Activated CD4-positive, alpha-beta memory T cell treated with anti-CD3 and anti-CD28 coated beads, Interleukin-2, amount 10 ng/mL, durations not matched to agents 7 days and 5 days (primary cell): ENCODE measurements around the gene CTIF. TPM values are rescaled to one million over a fixed set of nuclear protein-coding genes. Genes with fewer than 3 reads are reported as not detected.

Experiments used
- CTCF ChIA-PET: fragments of 350-600 bp; sonication (Branson Sonifier 250); formaldehyde crosslinking; loops from one replicate; lab custom pipeline; 2021; ENCODE audit warnings: antibody characterized with exemption, inconsistent platforms; lab: Charles Lee
- POLR2A ChIA-PET: fragments of 350-600 bp; sonication (Branson Sonifier 250); formaldehyde crosslinking; loops from one replicate; lab custom pipeline; 2021; ENCODE audit warnings: antibody characterized with exemption; lab: Charles Lee
- DNase-seq: peaks from one replicate; pipeline ENCODE4 v3.0.0-alpha.2; 2020
- H3K27ac Mint-ChIP-seq: one replicate; pipeline ENCODE4 v1.8.0; 2021; ENCODE audit warnings: mild to moderate bottlenecking, mixed read lengths
- H3K27me3 Mint-ChIP-seq: one replicate; pipeline ENCODE4 v1.8.0; 2021; ENCODE audit warnings: mixed read lengths
- H3K36me3 Mint-ChIP-seq: one replicate; pipeline ENCODE4 v1.8.0; 2021; ENCODE audit warnings: low read depth, mixed read lengths
- H3K4me1 Mint-ChIP-seq: one replicate; pipeline ENCODE4 v1.8.0; 2021; ENCODE audit warnings: mixed read lengths
- H3K4me3 Mint-ChIP-seq: one replicate; pipeline ENCODE4 v1.8.0; 2021; ENCODE audit warnings: mild to moderate bottlenecking, mixed read lengths
- H3K9me3 Mint-ChIP-seq: one replicate; pipeline ENCODE4 v1.8.0; 2021; ENCODE audit warnings: mixed read lengths
- total RNA-seq, 2 experiments: library from RNA; stranded (reverse); gene quantifications; one replicate each; pipeline ENCODE4 v1.2.3, GENCODE V29; 2021

The CTIF gene
- total RNA-seq, 2 experiments from 2014 or later = 4.9 to 5.1 TPM

DNA sequence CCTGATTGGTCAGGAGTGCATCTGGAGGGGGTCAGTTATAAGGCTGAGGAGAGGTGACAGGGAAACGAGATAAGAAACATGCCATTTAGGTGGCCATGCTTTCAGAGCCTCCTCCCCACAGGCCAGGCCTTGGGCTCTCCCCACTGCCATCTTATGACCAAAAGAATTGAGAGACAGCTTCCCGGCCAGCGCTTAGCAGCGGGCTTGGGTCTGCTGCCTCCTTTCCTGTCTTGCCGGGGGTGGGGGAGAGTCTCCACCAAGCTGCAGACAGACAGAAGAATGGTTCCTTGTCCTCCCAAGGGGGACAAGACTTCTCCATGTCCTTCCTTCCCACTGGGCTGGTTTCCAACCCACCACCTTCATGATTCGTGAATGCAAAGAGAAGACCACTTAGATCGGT lies 240.6 kb downstream of the CTIF start:
- no peaks in the 10 kb centered on the region for H3K36me3 Mint-ChIP-seq
- H3K9me3 Mint-ChIP-seq = no peaks in the 10 kb centered on the region
- H3K27me3 Mint-ChIP-seq = no peaks in the 10 kb centered on the region
- DNase-seq = no peak
- POLR2A ChIA-PET = interaction anchor here (1.9 kb wide), 1 partner anchor 169 kb away, joined by 4 read pairs; no protein-coding TSS in a partner anchor
- no peak overlapping the region for H3K4me3 Mint-ChIP-seq
- no peak overlapping the region for H3K27ac Mint-ChIP-seq
- CTCF ChIA-PET = interaction anchor here (0.9 to 1.1 kb wide), 2 partner anchors 169 to 263 kb away, joined by 3 read pairs; no protein-coding TSS in a partner anchor
- peaks cover 15% of the 10 kb centered on the region for H3K4me1 Mint-ChIP-seq

DNA sequence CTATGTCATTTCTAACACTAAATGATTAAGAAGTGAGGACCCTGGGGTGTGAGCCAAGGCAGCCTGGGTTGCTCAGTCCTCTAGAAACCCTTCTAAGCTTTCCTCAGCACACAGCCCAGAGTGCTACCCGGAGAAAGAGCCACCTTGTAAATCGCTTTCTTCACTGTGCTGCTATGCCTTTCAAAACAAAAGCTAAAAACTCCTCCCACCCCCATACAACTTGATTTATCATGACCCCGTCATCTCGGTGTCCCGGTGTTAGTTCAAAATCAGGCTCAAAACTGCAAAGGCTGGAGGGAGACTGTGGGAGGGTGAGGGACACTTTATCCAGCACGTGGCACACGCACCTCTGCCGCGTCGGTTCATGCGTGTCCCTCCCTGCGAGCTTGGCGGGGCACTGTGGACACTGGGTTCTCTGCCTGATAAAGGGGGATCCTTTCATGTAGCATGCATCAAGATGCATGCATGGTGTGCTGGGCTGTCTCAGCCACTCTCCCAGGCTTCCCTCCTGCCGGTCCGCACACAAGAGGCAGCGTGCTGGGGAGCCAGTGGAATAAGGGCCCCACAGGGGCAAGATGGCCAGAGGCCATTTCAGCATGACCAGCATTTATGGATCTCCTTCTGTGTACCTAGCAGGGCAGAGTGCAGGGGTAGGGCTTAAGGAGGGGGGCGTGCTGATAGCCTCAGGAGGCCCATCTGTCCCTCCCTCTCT lies 241.5 kb downstream of the CTIF start:
- ChIA-PET POLR2A (interaction anchor here (1.9 kb wide), 1 partner anchor 168 kb away, joined by 4 read pairs; no protein-coding TSS in a partner anchor), CTCF (interaction anchor here (0.5 kb wide), 1 partner anchor 208 kb away, joined by 3 read pairs; no protein-coding TSS in a partner anchor)
- peaks cover 24% of the 10 kb centered on the region for H3K4me1 Mint-ChIP-seq
- H3K36me3 Mint-ChIP-seq = no peaks in the 10 kb centered on the region
- no peak overlapping the region for H3K27ac Mint-ChIP-seq
- no peaks in the 10 kb centered on the region for H3K27me3 Mint-ChIP-seq
- no peak overlapping the region for H3K4me3 Mint-ChIP-seq
- no peak for DNase-seq
- no peaks in the 10 kb centered on the region for H3K9me3 Mint-ChIP-seq

DNA sequence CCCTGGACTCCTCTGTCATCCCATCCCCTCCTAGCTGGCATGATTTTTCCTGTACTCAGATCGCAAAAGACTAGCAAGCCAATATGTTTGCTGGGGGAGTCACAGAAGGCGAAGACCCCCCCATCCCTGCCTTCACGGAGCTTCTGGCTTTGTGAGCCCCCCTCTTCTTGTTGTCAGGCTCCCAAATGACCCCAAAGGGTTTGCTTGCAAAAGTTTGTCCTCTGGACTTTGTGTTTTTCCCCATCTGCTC lies 242.0 kb downstream of the CTIF start:
- Mint-ChIP-seq H3K27me3 (no peaks in the 10 kb centered on the region), H3K4me3 (no peak overlapping the region), H3K36me3 (no peaks in the 10 kb centered on the region), H3K27ac (no peak overlapping the region), H3K9me3 (no peaks in the 10 kb centered on the region), H3K4me1 (peaks cover 29% of the 10 kb centered on the region)
- ChIA-PET POLR2A (no interaction called here), CTCF (interaction anchor here (0.5 kb wide), 1 partner anchor 207 kb away, joined by 3 read pairs; no protein-coding TSS in a partner anchor)
- DNase-seq = no peak

DNA sequence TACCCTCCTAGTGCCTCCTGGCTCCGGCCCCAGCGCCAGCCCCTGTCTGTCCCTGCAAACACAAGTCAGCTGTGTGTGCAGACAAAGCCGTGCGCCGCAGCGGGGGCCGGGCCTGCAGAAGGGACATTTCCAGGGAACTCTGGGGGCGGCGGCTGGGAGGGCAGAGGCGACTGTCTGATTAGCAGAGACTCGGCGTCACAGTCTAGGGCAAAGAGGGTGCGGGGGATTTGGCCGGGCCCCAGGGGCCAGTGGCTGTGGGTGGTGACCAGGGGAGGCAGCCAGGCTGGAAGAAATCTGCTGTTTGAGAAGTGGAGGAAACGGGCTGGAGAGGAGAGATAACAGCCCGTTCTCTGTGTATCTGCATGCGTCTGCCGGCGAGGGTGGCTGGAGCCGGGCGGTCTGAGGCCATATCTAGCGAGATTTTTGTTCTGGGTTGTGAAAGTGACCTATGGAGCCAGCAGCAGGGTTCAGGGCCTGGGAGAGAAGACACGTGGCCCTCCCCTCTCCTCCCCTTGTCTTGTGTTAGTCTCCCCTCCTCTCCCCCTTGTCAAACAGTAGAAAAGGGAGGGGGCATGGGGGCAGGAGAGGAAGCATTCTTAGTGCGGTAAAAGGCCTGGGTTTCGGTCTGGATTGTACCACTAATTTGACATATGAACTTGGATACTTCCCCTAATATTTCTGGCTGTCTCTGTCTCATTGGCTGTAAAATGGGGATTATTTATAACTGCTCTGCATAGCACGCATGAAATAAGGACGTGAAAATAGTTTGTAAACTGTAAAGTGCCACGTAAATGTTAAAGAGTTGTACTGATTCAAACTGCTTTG lies 242.5 kb downstream of the CTIF start:
- CTCF ChIA-PET = no interaction called here
- POLR2A ChIA-PET = no interaction called here

DNA sequence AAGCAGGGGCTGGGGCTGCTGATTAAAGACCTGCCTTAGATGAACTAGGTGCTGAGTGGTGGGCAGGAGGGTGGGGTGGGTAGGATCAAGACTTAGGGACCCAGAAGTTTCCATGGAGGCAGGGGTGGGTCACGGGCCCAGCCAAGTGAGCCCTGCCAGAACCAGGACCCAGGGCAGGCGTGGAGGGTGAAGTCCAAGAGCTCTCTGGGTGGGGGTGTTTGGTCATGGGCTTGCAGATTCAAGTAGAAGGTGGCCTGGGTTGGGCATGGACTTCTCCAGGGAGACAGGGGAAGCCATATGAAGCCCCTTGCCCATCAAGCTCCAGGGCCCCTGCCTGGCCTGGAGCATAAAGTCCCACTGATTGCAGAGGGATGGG lies 243.1 kb downstream of the CTIF start:
- POLR2A ChIA-PET = interaction anchor here (1.0 kb wide), 1 partner anchor 51 kb away, joined by 3 read pairs; no protein-coding TSS in a partner anchor
- CTCF ChIA-PET = no interaction called here
- Mint-ChIP-seq H3K4me3 (no peak overlapping the region), H3K27me3 (no peaks in the 10 kb centered on the region), H3K4me1 (peaks cover 35% of the 10 kb centered on the region), H3K36me3 (no peaks in the 10 kb centered on the region), H3K27ac (no peak overlapping the region), H3K9me3 (no peaks in the 10 kb centered on the region)
- no peak for DNase-seq

More for the DNA sequence above, 242.5 kb downstream of the CTIF start:
- peaks cover 32% of the 10 kb centered on the region for H3K4me1 Mint-ChIP-seq
- no peak overlapping the region for H3K27ac Mint-ChIP-seq
- H3K27me3 Mint-ChIP-seq = no peaks in the 10 kb centered on the region
- H3K4me3 Mint-ChIP-seq = no peak overlapping the region
- no peaks in the 10 kb centered on the region for H3K36me3 Mint-ChIP-seq
- DNase-seq = no peak
- no peaks in the 10 kb centered on the region for H3K9me3 Mint-ChIP-seq

DNA sequence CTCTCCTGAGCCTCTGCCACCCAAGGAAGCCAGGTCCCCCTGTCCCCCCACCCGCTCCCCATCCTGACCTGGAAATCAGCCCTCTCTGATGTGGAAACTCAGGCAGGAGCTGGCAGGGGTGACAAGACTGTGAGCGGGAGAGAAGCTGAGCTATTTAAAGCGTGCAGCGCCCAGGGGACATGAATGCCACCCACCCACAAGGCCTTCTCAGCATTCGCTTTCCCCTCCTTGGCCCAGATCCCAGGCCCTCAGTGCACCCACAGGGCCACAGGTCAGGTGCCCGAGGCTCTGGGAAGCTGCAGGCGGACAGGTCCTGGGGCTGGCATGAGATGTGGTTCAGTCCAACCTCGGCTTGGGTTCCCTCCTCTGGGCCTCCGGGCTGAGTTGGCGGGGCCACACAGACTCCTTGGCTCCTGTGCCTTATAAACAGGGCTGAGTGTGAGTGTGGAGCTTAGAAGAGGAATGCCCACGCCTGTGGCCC lies 243.6 kb downstream of the CTIF start:
- DNase-seq = no peak
- Mint-ChIP-seq H3K9me3 (no peaks in the 10 kb centered on the region), H3K36me3 (no peaks in the 10 kb centered on the region), H3K27me3 (no peaks in the 10 kb centered on the region), H3K4me3 (no peak overlapping the region), H3K27ac (no peak overlapping the region), H3K4me1 (peaks cover 35% of the 10 kb centered on the region)
- ChIA-PET CTCF (no interaction called here), POLR2A (interaction anchor here (1.0 kb wide), 1 partner anchor 51 kb away, joined by 3 read pairs; no protein-coding TSS in a partner anchor)

DNA sequence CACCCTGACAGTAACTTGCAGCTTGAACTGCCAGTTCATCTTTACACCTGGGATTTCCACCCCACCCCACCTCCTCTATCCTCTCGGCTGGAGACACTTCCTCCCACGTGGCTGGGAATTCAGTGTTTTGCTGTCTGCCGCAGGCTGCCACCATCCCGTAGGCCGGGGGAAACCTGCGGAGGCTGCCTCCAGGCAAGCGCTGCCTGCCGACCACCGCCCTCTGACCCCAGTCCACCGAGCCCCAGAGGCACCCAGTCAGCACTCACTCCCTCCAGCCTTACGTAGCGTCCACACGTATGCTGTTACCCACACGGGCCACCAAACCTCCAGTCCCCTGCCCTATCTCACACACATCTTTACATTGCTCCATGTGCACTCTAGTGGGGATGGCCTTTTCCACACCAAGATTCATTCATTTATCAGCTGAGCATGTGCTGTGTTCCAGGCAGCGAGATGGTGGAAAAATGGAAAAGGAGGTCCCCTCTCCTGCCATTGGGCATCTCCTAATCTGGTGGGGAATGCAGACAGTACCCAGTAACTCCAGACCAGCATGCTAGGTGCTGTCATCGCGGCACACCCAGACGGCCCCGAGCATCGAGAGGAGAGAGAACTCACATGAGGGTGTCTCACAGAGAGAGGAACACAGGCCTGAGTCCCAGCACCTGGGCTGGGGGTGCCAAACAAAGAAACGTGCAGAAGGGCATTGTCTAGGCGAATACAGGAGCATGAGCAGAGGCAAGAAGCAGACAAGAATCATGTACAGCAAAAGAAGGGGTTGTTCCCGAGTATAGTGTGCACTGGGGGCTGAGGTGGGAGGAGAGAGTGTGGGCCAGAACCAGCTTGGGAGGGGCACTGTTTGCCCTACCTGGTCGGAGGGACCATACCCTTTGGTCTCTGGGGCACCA lies 245.0 kb downstream of the CTIF start:
- H3K36me3 Mint-ChIP-seq = no peaks in the 10 kb centered on the region
- peak overlapping the region; percentile 34 for H3K27ac Mint-ChIP-seq
- H3K9me3 Mint-ChIP-seq = no peaks in the 10 kb centered on the region
- no peak for DNase-seq
- H3K4me1 Mint-ChIP-seq = peaks cover 30% of the 10 kb centered on the region
- CTCF ChIA-PET = no interaction called here
- POLR2A ChIA-PET = interaction anchor here (0.7 to 1.0 kb wide), 2 partner anchors 149 to 169 kb away, joined by 3 to 6 read pairs; no protein-coding TSS in a partner anchor
- H3K27me3 Mint-ChIP-seq = no peaks in the 10 kb centered on the region
- H3K4me3 Mint-ChIP-seq = no peak overlapping the region

DNA sequence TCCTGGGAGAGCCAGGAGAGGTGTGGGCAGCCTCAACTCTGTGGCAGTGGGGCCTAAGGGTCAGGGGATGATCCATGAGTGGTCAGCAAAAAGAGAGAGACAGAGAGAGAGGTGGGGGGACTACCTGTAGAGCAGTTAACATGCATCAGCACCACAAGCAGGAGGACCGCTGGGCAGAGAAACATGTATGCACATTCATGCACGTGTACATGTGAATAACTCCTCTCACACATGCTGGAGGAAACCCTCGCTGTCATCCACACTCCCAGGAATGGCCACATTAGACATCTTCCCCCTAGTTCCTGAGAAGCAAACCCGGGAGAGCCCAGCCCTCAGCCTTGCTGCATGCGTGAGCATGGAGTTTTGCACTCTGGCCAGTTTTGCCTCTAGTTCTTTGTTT lies 245.8 kb downstream of the CTIF start:
- DNase-seq = no peak
- Mint-ChIP-seq H3K4me3 (no peak overlapping the region), H3K4me1 (peaks cover 30% of the 10 kb centered on the region), H3K36me3 (no peaks in the 10 kb centered on the region), H3K9me3 (peaks cover 3% of the 10 kb centered on the region), H3K27ac (peak overlapping the region; percentile 86), H3K27me3 (no peaks in the 10 kb centered on the region)
- POLR2A ChIA-PET = interaction anchor here (0.8 to 1.7 kb wide), 7 partner anchors 18 to 168 kb away, joined by 3 to 9 read pairs (median 3); no protein-coding TSS in a partner anchor
- CTCF ChIA-PET = interaction anchor here (1.1 to 1.3 kb wide), 3 partner anchors 13 to 171 kb away, joined by 3 to 8 read pairs (median 3); no protein-coding TSS in a partner anchor

DNA sequence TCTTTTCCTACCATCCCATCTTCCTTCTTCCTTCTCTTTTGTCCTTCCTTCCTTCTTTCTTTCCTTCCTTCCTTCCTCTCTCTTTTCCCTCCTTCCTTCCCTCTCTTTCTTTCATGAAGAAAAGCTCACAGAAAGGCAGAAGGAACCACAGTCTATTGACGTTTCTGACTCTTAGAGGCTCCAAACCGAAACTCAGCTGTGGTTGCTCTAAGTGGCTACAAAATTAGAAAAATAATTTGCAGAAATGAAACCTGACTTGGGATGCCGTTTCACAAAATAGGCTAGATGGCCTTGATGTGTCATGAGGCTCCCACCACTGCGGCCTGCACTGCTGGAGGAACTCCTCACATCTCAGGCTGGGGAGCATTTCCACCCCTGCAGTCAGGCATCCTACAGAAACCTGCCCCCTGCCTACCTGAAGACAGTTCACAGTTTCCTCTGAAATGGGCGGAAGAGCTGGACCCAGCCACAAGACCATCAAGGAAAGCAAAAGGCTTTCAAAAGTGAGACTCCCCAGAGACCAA lies 246.3 kb downstream of the CTIF start:
- ChIA-PET CTCF (interaction anchor here (0.8 to 1.6 kb wide), 9 partner anchors 8 to 170 kb away, joined by 3 to 8 read pairs (median 4); no protein-coding TSS in a partner anchor), POLR2A (interaction anchor here (0.8 to 1.7 kb wide), 10 partner anchors 12 to 168 kb away, joined by 3 to 9 read pairs (median 3); no protein-coding TSS in a partner anchor)
- Mint-ChIP-seq H3K9me3 (peaks cover 3% of the 10 kb centered on the region), H3K4me3 (no peak overlapping the region), H3K27me3 (no peaks in the 10 kb centered on the region), H3K4me1 (peaks cover 30% of the 10 kb centered on the region), H3K36me3 (no peaks in the 10 kb centered on the region), H3K27ac (peak overlapping the region; percentile 86)
- peak; percentile 47 for DNase-seq

DNA sequence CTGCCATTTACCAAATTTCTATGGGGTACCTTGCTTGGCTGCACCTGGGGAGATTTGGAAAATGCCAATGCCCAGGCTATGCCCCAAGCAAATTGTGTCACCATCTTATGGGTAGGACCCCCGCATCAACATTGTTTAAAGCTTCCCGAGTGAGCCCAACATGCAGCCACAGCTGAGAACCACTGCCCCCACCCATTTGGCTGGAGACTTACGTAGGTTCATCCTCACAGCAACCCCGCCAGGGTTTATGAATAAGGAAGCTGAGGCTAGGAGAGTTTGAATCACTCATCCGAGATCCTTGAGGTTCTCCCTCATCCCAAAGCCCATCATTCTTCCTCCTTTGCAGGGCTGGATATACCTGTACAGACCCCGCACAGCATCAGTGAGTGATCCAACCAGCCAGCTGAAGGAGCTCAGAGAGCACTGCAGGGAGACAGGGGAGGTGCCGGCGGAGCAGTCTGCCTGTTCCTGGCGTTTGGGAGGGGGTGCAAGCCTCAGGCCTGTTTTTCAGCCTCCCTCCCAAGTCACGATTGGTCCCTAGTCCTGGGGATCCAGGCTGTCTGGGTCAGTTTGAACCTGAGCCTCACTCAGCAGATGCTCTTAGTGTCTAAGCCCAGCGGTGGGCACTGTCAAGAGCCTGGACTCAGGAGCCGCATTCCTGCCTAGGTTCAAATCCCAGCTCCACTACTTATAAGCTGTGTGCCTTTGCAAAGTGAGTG lies 247.1 kb downstream of the CTIF start:
- Mint-ChIP-seq H3K4me1 (peaks cover 31% of the 10 kb centered on the region), H3K27ac (peak overlapping the region; percentile 86), H3K27me3 (no peaks in the 10 kb centered on the region), H3K4me3 (no peak overlapping the region), H3K36me3 (no peaks in the 10 kb centered on the region), H3K9me3 (peaks cover 3% of the 10 kb centered on the region)
- ChIA-PET POLR2A (interaction anchor here (0.8 to 1.7 kb wide), 10 partner anchors 11 to 167 kb away, joined by 3 to 9 read pairs (median 3); no protein-coding TSS in a partner anchor), CTCF (interaction anchor here (0.8 to 1.6 kb wide), 9 partner anchors 8 to 170 kb away, joined by 3 to 8 read pairs (median 4); no protein-coding TSS in a partner anchor)
- DNase-seq = no peak

DNA sequence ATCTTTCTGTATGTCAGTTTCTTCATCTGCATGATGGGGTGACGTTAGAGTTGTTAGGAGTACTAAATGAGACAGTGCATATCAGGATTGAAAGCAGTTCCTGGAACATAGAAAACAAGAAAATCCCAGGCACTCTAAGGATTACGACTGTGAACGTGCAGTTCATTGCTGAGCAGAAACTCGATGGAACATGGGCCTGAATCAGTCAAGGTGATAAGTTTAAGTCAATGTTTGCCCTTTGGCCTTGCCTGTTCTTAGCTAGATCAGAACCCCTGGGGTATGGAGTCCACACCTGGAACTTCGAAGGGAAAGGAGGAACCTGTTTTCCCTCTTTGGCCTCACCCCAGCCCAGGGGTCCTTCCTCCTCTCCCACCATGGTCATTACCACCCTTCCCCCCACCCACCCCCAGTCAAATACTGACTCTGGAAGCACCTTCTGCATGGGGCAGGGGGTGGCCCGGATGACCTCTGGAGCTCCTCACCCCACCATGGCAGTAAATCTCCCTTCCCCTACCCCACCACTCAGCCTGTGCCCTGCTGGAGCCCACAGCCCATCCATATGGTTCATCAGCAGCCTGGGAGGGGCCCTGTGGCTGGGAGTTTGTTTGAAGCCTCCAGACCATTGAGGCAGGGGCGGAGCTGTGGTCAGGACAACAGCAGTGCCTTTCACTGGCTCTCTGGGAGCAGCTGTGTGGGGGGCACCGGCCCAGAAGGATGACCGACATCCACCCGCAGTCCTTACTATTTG lies 247.8 kb downstream of the CTIF start:
- POLR2A ChIA-PET = interaction anchor here (0.8 to 1.7 kb wide), 4 partner anchors 16 to 142 kb away, joined by 3 to 9 read pairs (median 4); no protein-coding TSS in a partner anchor
- H3K4me1 Mint-ChIP-seq = peaks cover 34% of the 10 kb centered on the region
- H3K27me3 Mint-ChIP-seq = no peaks in the 10 kb centered on the region
- H3K9me3 Mint-ChIP-seq = peaks cover 5% of the 10 kb centered on the region
- CTCF ChIA-PET = interaction anchor here (1.6 kb wide), 1 partner anchor 9 kb away, joined by 4 read pairs; no protein-coding TSS in a partner anchor
- no peak overlapping the region for H3K4me3 Mint-ChIP-seq
- no peak for DNase-seq
- H3K27ac Mint-ChIP-seq = no peak overlapping the region
- no peaks in the 10 kb centered on the region for H3K36me3 Mint-ChIP-seq
